ENCODE data around the gene TRPM3.

The TRPM3 gene

DNA sequence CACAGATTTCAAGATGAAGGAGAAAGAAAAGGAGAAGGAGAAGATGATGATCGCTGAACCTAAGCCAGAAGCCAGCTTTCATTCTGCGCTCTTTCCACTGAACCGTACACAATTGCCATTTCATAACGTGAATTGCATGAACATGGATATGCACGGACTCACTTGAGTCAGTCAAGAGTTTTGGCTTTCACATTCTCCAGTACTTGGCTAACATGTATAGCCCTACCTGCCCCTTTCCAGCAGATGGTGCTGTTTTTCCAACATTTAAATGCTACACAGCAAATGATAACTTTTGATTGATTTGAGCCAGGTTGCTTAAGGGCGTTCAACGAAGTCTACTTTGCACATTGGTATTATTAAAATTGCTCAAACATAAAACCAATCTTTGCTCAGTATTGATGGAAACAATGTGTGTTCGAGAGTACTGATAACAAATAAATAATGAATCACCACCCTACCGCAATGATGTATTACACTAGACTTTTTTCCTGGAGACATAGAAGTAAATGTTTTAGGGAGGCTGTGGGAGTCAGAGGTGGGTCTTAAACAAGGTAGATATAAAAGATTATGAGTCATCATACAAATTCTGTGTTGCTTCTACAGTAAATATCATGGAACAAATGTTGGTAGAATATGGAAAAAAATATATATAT lies 196.4 kb downstream of the TRPM3 start:
- H3K4me3 ChIP-seq (ENCODE audit: low read depth, low read length), result no peak overlapping the region
- peak; percentile 51 for DNase-seq (ENCODE audit: low read depth)
- TF ChIP-seq POLR2A (IDR thresholded peaks at IDR 0.05; ENCODE audit: extremely low read depth, insufficient read length), result no peak
- TF ChIP-seq, protein P1, sequence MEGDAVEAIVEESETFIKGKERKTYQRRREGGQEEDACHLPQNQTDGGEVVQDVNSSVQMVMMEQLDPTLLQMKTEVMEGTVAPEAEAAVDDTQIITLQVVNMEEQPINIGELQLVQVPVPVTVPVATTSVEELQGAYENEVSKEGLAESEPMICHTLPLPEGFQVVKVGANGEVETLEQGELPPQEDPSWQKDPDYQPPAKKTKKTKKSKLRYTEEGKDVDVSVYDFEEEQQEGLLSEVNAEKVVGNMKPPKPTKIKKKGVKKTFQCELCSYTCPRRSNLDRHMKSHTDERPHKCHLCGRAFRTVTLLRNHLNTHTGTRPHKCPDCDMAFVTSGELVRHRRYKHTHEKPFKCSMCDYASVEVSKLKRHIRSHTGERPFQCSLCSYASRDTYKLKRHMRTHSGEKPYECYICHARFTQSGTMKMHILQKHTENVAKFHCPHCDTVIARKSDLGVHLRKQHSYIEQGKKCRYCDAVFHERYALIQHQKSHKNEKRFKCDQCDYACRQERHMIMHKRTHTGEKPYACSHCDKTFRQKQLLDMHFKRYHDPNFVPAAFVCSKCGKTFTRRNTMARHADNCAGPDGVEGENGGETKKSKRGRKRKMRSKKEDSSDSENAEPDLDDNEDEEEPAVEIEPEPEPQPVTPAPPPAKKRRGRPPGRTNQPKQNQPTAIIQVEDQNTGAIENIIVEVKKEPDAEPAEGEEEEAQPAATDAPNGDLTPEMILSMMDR (IDR thresholded peaks at IDR 0.05; ENCODE audit: low read depth, low read length), result peak; percentile 58

DNA sequence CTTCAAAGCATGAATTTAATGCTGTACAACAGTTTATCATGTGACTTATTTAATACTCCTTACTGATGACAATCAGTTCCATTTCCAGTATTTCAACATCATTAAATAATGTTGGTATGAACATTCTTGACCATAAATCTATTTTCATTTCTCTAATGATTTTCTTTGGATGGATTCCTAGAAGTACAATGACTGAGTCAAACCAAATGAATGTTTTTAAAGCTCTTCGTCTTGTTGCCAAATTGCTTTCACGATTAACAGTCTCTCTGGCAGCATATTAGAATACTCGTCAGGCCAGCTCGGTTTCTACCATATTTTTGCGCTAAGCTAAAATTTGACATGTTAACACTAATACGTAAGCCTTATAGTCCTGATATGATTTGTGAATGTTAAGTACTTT lies 197.0 kb downstream of the TRPM3 start:
- no peak overlapping the region for H3K4me3 ChIP-seq (ENCODE audit: low read depth, low read length)
- TF ChIP-seq MYC (IDR thresholded peaks at IDR 0.05; ENCODE audit: low read depth, low read length), result no peak
- no peak for TF ChIP-seq POLR2A (IDR thresholded peaks at IDR 0.05; ENCODE audit: extremely low read depth, insufficient read length)
- TF ChIP-seq, protein P1 (IDR thresholded peaks at IDR 0.05; ENCODE audit: low read depth, low read length), result no peak
- TF ChIP-seq, protein P2, sequence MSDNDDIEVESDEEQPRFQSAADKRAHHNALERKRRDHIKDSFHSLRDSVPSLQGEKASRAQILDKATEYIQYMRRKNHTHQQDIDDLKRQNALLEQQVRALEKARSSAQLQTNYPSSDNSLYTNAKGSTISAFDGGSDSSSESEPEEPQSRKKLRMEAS (IDR thresholded peaks at IDR 0.05; ENCODE audit: low read depth, low read length), result no peak
- no peak for DNase-seq (ENCODE audit: low read depth)

GRCh38 chr9:70923961-70924360 lies 197.5 kb downstream of the TRPM3 start:
- no peak for DNase-seq (ENCODE audit: low read depth)
- TF ChIP-seq POLR2A (IDR thresholded peaks at IDR 0.05; ENCODE audit: extremely low read depth, insufficient read length) (no peak), MYC (IDR thresholded peaks at IDR 0.05; ENCODE audit: low read depth, low read length) (no peak)
- TF ChIP-seq, protein P1 (IDR thresholded peaks at IDR 0.05; ENCODE audit: low read depth, low read length), result no peak
- TF ChIP-seq, protein P2 (IDR thresholded peaks at IDR 0.05; ENCODE audit: low read depth, low read length), result no peak
- no peak overlapping the region for H3K4me3 ChIP-seq (ENCODE audit: low read depth, low read length)

DNA sequence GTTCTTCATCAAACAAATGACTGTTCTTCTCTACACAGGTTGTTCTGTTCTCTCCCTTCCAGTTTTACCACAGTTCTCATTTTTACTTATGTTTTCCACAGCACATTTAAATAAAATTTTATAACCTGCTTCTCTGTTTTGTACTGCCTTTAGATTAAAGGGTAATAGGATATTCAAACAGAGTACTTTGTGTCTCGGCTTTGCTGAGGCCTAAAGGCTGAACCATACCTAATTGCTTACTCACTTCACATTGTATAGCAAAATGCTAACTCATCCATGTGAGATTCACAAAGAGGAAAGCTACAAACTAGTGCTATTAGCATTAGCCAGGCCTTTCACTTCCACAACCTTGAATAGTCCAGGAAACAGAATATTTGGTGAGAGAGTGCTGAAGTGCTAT lies 200.3 kb downstream of the TRPM3 start:
- TF ChIP-seq, protein P1 (IDR thresholded peaks at IDR 0.05; ENCODE audit: low read depth, low read length), result no peak
- TF ChIP-seq POLR2A (IDR thresholded peaks at IDR 0.05; ENCODE audit: extremely low read depth, insufficient read length) (no peak), MYC (IDR thresholded peaks at IDR 0.05; ENCODE audit: low read depth, low read length) (no peak)
- TF ChIP-seq, protein P2 (IDR thresholded peaks at IDR 0.05; ENCODE audit: low read depth, low read length), result no peak
- no peak overlapping the region for H3K4me3 ChIP-seq (ENCODE audit: low read depth, low read length)
- DNase-seq (ENCODE audit: low read depth), result no peak

DNA sequence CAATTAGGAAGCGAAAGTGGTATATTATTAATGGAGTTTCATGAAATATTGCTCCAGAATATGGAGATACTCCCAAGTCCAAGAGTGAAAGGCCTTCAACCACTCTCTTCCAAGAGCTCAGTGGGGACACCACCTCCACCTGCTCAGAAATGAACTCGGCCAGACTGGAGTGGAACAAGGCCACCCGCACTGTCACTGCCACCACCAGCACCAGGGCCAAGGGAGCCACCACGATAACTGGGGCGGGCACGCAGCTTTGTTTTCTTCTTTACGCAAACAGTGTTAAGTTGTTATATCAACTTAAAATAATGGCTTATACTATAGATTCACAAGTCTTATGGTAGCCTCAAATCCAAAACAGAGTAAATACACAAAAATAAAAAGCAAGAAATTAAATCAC lies 204.1 kb downstream of the TRPM3 start:
- TF ChIP-seq MYC (IDR thresholded peaks at IDR 0.05; ENCODE audit: low read depth, low read length) (no peak), POLR2A (IDR thresholded peaks at IDR 0.05; ENCODE audit: extremely low read depth, insufficient read length) (no peak)
- TF ChIP-seq, protein P1 (IDR thresholded peaks at IDR 0.05; ENCODE audit: low read depth, low read length), result no peak
- TF ChIP-seq, protein P2 (IDR thresholded peaks at IDR 0.05; ENCODE audit: low read depth, low read length), result no peak
- DNase-seq (ENCODE audit: low read depth), result no peak
- H3K4me3 ChIP-seq (ENCODE audit: low read depth, low read length), result no peak overlapping the region

- DNase-seq (ENCODE audit: low read depth), result no peak
- TF ChIP-seq POLR2A (IDR thresholded peaks at IDR 0.05; ENCODE audit: extremely low read depth, insufficient read length), result no peak
- TF ChIP-seq, protein P1 (IDR thresholded peaks at IDR 0.05; ENCODE audit: low read depth, low read length), result no peak
- TF ChIP-seq, protein P2 (IDR thresholded peaks at IDR 0.05; ENCODE audit: low read depth, low read length), result no peak
- TF ChIP-seq MYC (IDR thresholded peaks at IDR 0.05; ENCODE audit: low read depth, low read length), result no peak
- H3K4me3 ChIP-seq (ENCODE audit: low read depth, low read length), result no peak overlapping the region
Measured at GRCh38 chr9:70911791-70912190, 209.6 kb downstream of the TRPM3 start.
